Measurements from ENCODE around the gene SDHB. TPM values are rescaled to one million over a fixed set of nuclear protein-coding genes. Genes with fewer than 3 reads are reported as not detected.

SDHB gene
- total and polyA plus RNA-seq, 10 donors: 49.1 to 132 (median 83.7) TPM

GRCh38 chr1:16970132-16970910, 83.5 kb downstream of the SDHB start:
- H3K4me3 ChIP-seq: no peak overlapping the region
- intact Hi-C loops (cut with DNase I; ENCODE audit: low total_unique reads): no loop called here
- 84 to 96% (median 94%) methylated on average over 5 to 28 of the region's 28 CpGs for WGBS, 5 donors

GRCh38 chr1:16969651-16970050, 84.2 kb downstream of the SDHB start:
- TF ChIP-seq CTCF (IDR thresholded peaks at IDR 0.05 in 8 of 11, conservative IDR thresholded peaks at IDR 0.05 in 3 of 11) (no peak), POLR2A (IDR thresholded peaks at IDR 0.05) (no peak), POLR2AphosphoS5 (IDR thresholded peaks at IDR 0.05) (no peak)
- H3K4me3 ChIP-seq: no peak overlapping the region

More at GRCh38 chr1:16970132-16970910, 83.5 kb downstream of the SDHB start:
- TF ChIP-seq CTCF (IDR thresholded peaks at IDR 0.05 in 8 of 11, conservative IDR thresholded peaks at IDR 0.05 in 3 of 11): no peak
- no peak for TF ChIP-seq POLR2A (IDR thresholded peaks at IDR 0.05)
- peak in 1 of 3 donors; percentile 3 for TF ChIP-seq POLR2AphosphoS5 (IDR thresholded peaks at IDR 0.05)
- Histone ChIP-seq H3K27me3 (replicated peaks in 1 of 7) (no peaks in the 10 kb centered on the region), H3K36me3 (peaks cover 0 to 62% (median 21%) of the 10 kb centered on the region in 6 donors), H3K4me1 (no peaks in the 10 kb centered on the region), H3K27ac (no peak overlapping the region), H3K9me3 (no peaks in the 10 kb centered on the region)
- no peak for DNase-seq

GRCh38 chr1:16969057-16969611, 84.7 kb downstream of the SDHB start:
- no peak for DNase-seq
- Histone ChIP-seq H3K4me3 (no peak overlapping the region), H3K9me3 (no peaks in the 10 kb centered on the region), H3K27me3 (replicated peaks in 1 of 7) (no peaks in the 10 kb centered on the region), H3K27ac (no peak overlapping the region), H3K4me1 (no peaks in the 10 kb centered on the region), H3K36me3 (peaks cover 0 to 73% (median 22%) of the 10 kb centered on the region in 6 donors)
- 88 to 97% (median 93%) methylated on average over 11 to 14 of the region's 14 CpGs for WGBS, 5 donors
- intact Hi-C loops (cut with DNase I; ENCODE audit: low total_unique reads): no loop called here
- no peak for TF ChIP-seq POLR2A (IDR thresholded peaks at IDR 0.05)
- no peak for TF ChIP-seq POLR2AphosphoS5 (IDR thresholded peaks at IDR 0.05)
- no peak for TF ChIP-seq CTCF (IDR thresholded peaks at IDR 0.05 in 8 of 11, conservative IDR thresholded peaks at IDR 0.05 in 3 of 11)

More at GRCh38 chr1:16969651-16970050, 84.2 kb downstream of the SDHB start:
- WGBS, 5 donors: 91 to 98% (median 94%) methylated on average over 8 to 12 of the region's 12 CpGs
- Histone ChIP-seq H3K9me3 (no peaks in the 10 kb centered on the region), H3K36me3 (peaks cover 0 to 69% (median 22%) of the 10 kb centered on the region in 6 donors), H3K4me1 (no peaks in the 10 kb centered on the region), H3K27ac (no peak overlapping the region), H3K27me3 (replicated peaks in 1 of 7) (no peaks in the 10 kb centered on the region)
- DNase-seq: no peak
- intact Hi-C loops (cut with DNase I; ENCODE audit: low total_unique reads): no loop called here

Other genes with a start within 250 kb of the SDHB start
- gene RNU1-2, start 158.1 kb downstream of the SDHB start, total RNA-seq: 1,000 to 10,000 TPM in 4 of 7 donors, under 1 TPM in 3; under 0.01 to 8,075 (median 6,234) TPM
- not detected for gene RNU1-2, start 158.1 kb downstream of the SDHB start, polyA plus RNA-seq
- 10 to 100 TPM; 19.0 to 41.9 (median 31.0) TPM for gene CROCC, start 132.1 kb downstream of the SDHB start, total RNA-seq
- gene CROCC, start 132.1 kb downstream of the SDHB start, polyA plus RNA-seq: 10 to 100 TPM; 14.5 to 55.4 (median 27.5) TPM
- 1 to 10 TPM in 3 of 7 donors, under 1 TPM in 1, not detected in 3; 0.77 to 2.7 (median 1.5) TPM for gene MFAP2, start 73.4 kb downstream of the SDHB start, total RNA-seq
- 1 to 10 TPM in 2 of 3 donors, under 1 TPM in 1; 0.87 to 3.9 (median 1.2) TPM for gene MFAP2, start 73.4 kb downstream of the SDHB start, polyA plus RNA-seq
- gene ATP13A2, start 42.1 kb downstream of the SDHB start, total RNA-seq: 10 to 100 TPM; 45.4 to 83.9 (median 69.5) TPM
- gene ATP13A2, start 42.1 kb downstream of the SDHB start, polyA plus RNA-seq: 10 to 100 TPM; 13.7 to 27.1 (median 18.9) TPM
- 10 to 100 TPM in 5 of 7 donors, 1 to 10 TPM in 2; 8.7 to 63.6 (median 30.7) TPM for gene PADI2, start 65.4 kb upstream of the SDHB start, total RNA-seq
- 1 to 10 TPM in 2 of 3 donors, under 1 TPM in 1; 0.50 to 3.5 (median 3.3) TPM for gene PADI2, start 65.4 kb upstream of the SDHB start, polyA plus RNA-seq
- gene PADI1, start 151.1 kb upstream of the SDHB start, total RNA-seq: under 1 TPM in 3 of 7 donors, not detected in 4; 0.32 to 0.76 (median 0.46) TPM
- gene PADI1, start 151.1 kb upstream of the SDHB start, polyA plus RNA-seq: under 1 TPM; 0.03 to 0.29 (median 0.09) TPM
- not detected for gene PADI3, start 195.1 kb upstream of the SDHB start, total RNA-seq
- not detected for gene PADI3, start 195.1 kb upstream of the SDHB start, polyA plus RNA-seq

Data from spleen (tissue), 11 donors.